Heart right ventricle (tissue), 16 donors: ENCODE data around the gene STX2. TPM values are rescaled to one million over a fixed set of nuclear protein-coding genes. Genes with fewer than 3 reads are reported as not detected.

ENCODE experiments used
- ATAC-seq, 8 donors: fragments of 200-7000 bp; cut with Tn5 transposase; one replicate each; pipeline ENCODE4 v1.9.1; 2020; ENCODE audit warnings: mild to moderate bottlenecking in 8 of 8, moderate library complexity in 8 of 8, moderate number of reproducible peaks in 1 of 8
- DNase-seq, 2 donors: peaks; one replicate each; pipeline ENCODE4 v3.0.0-alpha.2; 2020
- H3K27ac ChIP-seq, 10 donors: fragments of 200-600 bp; sonication (generic) in 2 of 10; one replicate each; pipeline versions ENCODE4 v1.5.0 to v1.8.0; 2020 to 2022; ENCODE audit warnings: mild to moderate bottlenecking in 3 of 10
- H3K27me3 ChIP-seq, 7 donors: fragments of 200-600 bp; one replicate each; pipeline ENCODE4 v1.8.0; 2021 to 2022; ENCODE audit warnings: mild to moderate bottlenecking in 2 of 7
- H3K36me3 ChIP-seq, 9 donors: fragments of 200-600 bp; sonication (generic) in 1 of 9; one replicate each; pipeline versions ENCODE4 v1.5.0 to v1.8.0; 2020 to 2022; ENCODE audit warnings: mild to moderate bottlenecking in 2 of 9
- H3K4me1 ChIP-seq, 9 donors: fragments of 200-600 bp; sonication (generic) in 1 of 9; one replicate each; pipeline versions ENCODE4 v1.5.0 to v1.8.0; 2020 to 2022; ENCODE audit warnings: mild to moderate bottlenecking in 4 of 9
- H3K4me3 ChIP-seq, 10 donors: fragments of 200-600 bp; sonication (generic) in 2 of 10; one replicate each; pipeline versions ENCODE4 v1.5.0 to v1.8.0; 2020 to 2022; ENCODE audit warnings: mild to moderate bottlenecking in 7 of 10, moderate library complexity in 2 of 10
- H3K9me3 ChIP-seq, 11 donors: fragments of 200-600 bp in 10 of 11; sonication (generic) in 2 of 11; one replicate each; pipeline versions ENCODE4 v1.5.0 to v1.8.0; 2013 to 2022; ENCODE audit warnings: mild to moderate bottlenecking in 2 of 11, control low read depth in 1 of 11, moderate library complexity in 1 of 11
- WGBS, 2 donors: extraction: QIAGEN DNeasy Blood & Tissue Kit; methylation state at CpG; one replicate each; pipeline ENCODE4 v1.1.7; 2013; ENCODE audit warnings: inconsistent platforms in 1 of 2; 5-methylcytosine and 5-hydroxymethylcytosine counted together
- intact Hi-C, 10 donors: fragments of 100-400 bp; cut with DNase I; formaldehyde crosslinking; loops; one replicate each; pipeline versions ENCODE4 v1.11.1 to v1.14.2; 2022
- polyA plus RNA-seq, 2 donors: library from polyadenylated mRNA; stranded (reverse); fragments of 200-250 nt; gene quantifications; one replicate each; pipeline ENCODE4 v1.2.3, GENCODE V29; 2013
- total RNA-seq, 10 donors: library from RNA; stranded (reverse); fragmentation: NEBNext Ultra II Directional in 3 of 10; extraction: Animal tissue kit (Norgen Biotek cat#: 25700) in 3 of 10; gene quantifications; one replicate each; pipeline versions ENCODE4 v1.2.1 to v1.2.4, GENCODE V29; 2021 to 2023
- TF ChIP-seq, protein P1 (sequence below), 9 donors: fragments of 200-600 bp; sonication (generic) in 2 of 9; IDR thresholded peaks; one replicate each; pipeline versions ENCODE4 v1.5.0 to v1.8.0; 2021 to 2022; ENCODE audit warnings: antibody characterized with exemption in 9 of 9, mild to moderate bottlenecking in 5 of 9, moderate library complexity in 1 of 9
- donor health status: Arrhythmogenic right ventricular cardiomyopathy.
- donor health status: ischemic (EF 13 %, LVEDD 7.1; RV severe dilation, severe dysfunction).
- donor health status: healthy with polysubstance abuse.
- donor health status: DM: no; HTN: yes; CAD: no.
- donor health status: DM: no; HTN: no; CAD: no.
- donor health status: ischemic (EF 25% LVEDD 6.9; RV normal size, moderate dysfunction).
- donor health status: ischemic (EF 25% LVEDD 5.7; RV mildly dilated, moderate dysfunction).
- donor health status: healthy.
- donor health status: DM: yes; HTN: yes; CAD: no.
- donor health status: Ischemic cardiomyopathy.
- donor health status: ischemic (EF 35%, LVEDD 5.7; RV mildly dilated, moderate dysfunction).
- donor health status: nonischemic (EF 11% LVEDD 7.7; RV severe dilation, severe dysfunction).
- donor health status: DM: yes; HTN: yes; CAD: no.
- donor health status: PGD.
- donor health status: ischemic (EF 29% LVEDD 5.4; RV normal size, mild dysfunction).
- donor health status: nonischemic (EF 23%, LVEDD 6.1; RV moderate dilation, normal function).

STX2 gene
- total and polyA plus RNA-seq, 12 donors, result 6.0 to 17.0 (median 11.6) TPM

DNA sequence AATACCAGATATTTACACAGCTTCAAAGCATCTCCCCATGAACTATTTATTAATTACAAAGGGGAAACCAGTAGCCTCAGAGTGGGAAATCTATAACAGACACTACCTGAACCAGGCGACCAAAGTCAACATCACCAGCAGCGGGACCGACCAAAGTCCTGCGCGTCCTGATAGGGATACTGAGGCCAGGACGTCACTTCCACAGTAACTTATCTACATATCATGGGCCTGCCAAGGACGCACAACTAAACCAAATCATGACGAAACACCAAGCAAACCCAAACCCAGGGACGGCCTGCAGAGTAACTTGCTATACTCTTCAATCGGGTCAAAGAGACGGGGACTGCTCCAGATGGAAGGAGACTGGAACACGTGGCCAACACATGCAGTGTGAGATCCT is 96.9 kb downstream of the STX2 start:
- intact Hi-C loops, result loop anchor here in 5 of 10 donors (5.0 to 10.0 kb wide), 2 partner anchors 330 to 697 kb away; no protein-coding TSS in a partner anchor
- TF ChIP-seq, protein P1, sequence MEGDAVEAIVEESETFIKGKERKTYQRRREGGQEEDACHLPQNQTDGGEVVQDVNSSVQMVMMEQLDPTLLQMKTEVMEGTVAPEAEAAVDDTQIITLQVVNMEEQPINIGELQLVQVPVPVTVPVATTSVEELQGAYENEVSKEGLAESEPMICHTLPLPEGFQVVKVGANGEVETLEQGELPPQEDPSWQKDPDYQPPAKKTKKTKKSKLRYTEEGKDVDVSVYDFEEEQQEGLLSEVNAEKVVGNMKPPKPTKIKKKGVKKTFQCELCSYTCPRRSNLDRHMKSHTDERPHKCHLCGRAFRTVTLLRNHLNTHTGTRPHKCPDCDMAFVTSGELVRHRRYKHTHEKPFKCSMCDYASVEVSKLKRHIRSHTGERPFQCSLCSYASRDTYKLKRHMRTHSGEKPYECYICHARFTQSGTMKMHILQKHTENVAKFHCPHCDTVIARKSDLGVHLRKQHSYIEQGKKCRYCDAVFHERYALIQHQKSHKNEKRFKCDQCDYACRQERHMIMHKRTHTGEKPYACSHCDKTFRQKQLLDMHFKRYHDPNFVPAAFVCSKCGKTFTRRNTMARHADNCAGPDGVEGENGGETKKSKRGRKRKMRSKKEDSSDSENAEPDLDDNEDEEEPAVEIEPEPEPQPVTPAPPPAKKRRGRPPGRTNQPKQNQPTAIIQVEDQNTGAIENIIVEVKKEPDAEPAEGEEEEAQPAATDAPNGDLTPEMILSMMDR (IDR thresholded peaks at IDR 0.05), result no peak
- WGBS, 2 donors, result 83 to 84% methylated on average over 12 of the region's 12 CpGs
- no peaks in the 10 kb centered on the region for H3K36me3 ChIP-seq
- peaks cover 0 to 48% (median 25%) of the 10 kb centered on the region in 7 donors for H3K27me3 ChIP-seq
- H3K27ac ChIP-seq, result no peak overlapping the region
- no peaks in the 10 kb centered on the region for H3K4me1 ChIP-seq
- H3K9me3 ChIP-seq, result peaks cover 0 to 20% (median 3%) of the 10 kb centered on the region in 11 donors
- ATAC-seq (no peak), DNase-seq (no peak)
- no peak overlapping the region for H3K4me3 ChIP-seq

Other genes starting within 250 kb of the STX2 start
- gene RIMBP2, start 123.0 kb downstream of the STX2 start, total RNA-seq, result under 1 TPM in 2 of 10 donors, not detected in 8; 0.05 to 0.17 TPM
- gene RIMBP2, start 123.0 kb downstream of the STX2 start, polyA plus RNA-seq, result under 1 TPM in 1 of 2 donors, not detected in 1; 0.01 TPM
- 100 to 1,000 TPM; 224 to 404 (median 291) TPM for gene RAN, start 32.8 kb upstream of the STX2 start, total RNA-seq
- 100 to 1,000 TPM in 1 of 2 donors, 10 to 100 TPM in 1; 43.6 to 586 TPM for gene RAN, start 32.8 kb upstream of the STX2 start, polyA plus RNA-seq
- gene ADGRD1, start 114.7 kb upstream of the STX2 start, total RNA-seq, result 100 to 1,000 TPM in 2 of 10 donors, 10 to 100 TPM in 8; 29.7 to 157 (median 72.6) TPM
- gene ADGRD1, start 114.7 kb upstream of the STX2 start, polyA plus RNA-seq, result 10 to 100 TPM; 16.8 to 35.0 TPM